ENCODE data around the gene FNBP1.
A peak's percentile ranks its signal among the peaks of the same experiment; 100 is the strongest.

FNBP1 gene

DNA sequence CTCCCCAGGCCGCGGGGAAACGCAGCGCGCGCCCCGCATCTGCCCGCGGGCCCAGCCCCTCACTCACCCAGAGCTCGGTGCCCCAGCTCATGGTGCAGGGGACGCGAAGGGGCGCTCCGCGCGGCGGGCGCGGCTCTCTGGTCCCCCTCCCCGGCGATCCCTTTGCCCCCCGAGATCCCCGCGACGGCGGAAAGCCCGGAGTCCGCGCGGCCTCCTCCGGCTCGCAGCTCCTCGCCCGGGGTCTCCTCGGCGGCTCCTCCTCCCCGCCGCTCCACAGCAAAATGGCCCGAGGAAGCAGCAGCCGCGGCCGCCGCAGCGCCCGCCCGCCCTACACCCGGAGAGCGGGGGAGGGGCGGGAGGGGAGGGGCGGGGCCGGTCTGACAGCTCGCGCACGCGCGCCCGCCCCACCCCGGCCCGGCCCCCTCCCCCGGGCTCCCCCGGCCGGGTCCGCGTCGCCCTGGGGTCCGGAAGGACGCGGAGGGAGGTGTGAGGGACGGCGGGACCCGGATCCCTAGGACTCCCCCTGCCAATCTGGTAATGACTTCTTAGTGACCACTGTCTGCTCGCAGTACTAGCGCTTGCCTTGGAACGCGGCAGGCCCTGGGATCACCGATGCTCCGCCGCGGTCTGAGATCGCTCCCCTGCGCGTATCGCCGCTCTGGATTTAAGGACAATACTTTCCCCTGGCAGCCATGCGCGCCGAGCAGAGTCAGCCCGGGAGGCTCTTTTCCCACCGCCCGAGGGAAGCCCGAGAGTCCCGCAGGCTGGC, at the start of gene FNBP1:
Gene FNBP1, minus strand, starts transcription at position 305 of the 769 bp plus-strand sequence. Its CDS starts 214 bp downstream, at position 91.
- DNase-seq: peak; percentile 89

DNA sequence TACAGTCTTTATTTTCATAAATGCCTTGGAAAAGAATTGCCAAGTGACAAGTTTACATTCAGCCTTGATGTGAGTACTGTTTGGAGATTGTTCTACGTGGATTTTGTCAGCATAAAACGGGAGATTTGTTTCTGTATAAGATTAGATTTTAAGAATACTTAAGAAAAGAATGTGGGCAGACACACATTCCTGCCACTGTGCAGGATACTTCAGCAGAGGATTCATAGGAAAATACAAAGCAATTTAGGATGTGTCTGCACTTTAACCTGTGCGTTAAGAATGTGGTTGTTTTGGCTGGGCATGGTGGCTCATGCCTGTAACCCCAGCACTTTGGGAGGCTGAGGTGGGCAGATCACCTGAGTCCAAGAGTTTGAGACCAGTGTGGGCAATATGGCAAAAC, 47.9 kb upstream of the FNBP1 start:
- DNase-seq: no peak

DNA sequence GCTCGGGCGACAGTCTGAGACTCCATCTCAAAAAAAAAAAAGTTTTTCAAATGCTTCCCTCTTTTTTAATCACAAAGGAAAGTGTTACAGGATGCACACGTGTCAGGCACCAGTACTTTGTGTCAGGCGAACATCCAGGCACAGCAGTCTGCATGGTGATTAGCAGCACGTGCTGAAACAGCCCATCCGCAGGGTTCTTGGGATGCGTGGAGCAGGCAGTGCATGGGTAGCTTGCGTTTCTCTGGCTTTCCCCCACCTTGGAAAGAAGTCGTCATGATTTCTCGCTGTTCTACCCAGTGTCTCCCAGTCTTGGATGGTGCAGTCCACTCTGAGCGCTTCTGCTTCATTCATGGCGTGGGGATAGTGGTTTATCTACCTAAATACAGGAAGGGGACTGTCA, 46.2 kb upstream of the FNBP1 start:
- DNase-seq: no peak

- no peak for DNase-seq
Observed at GRCh38 chr9:130088051-130088450, 45.1 kb upstream of the FNBP1 start.

DNA sequence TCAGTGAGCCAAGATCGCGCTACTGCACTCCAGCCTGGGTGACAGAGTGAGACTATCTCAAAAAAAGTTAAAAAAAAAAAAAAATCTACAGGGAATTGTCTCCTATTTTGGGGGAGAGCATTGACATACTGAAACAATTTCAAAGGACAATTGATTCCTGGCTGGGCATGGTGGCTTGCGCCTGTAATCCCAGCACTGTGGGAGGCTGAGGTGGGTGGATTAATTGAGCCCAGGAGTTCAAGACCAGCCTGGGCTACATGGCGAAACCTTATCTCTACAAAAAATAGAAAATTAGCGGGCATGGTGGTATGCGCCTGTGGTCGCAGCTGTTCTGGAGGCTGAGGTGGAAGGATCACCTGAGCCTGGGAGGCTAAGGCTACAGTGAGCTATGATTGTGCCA, 41.3 kb upstream of the FNBP1 start:
- no peak for DNase-seq

GRCh38 chr9:130078547-130078946, 35.6 kb upstream of the FNBP1 start:
- DNase-seq: no peak

GRCh38 chr9:130073373-130073772, 30.4 kb upstream of the FNBP1 start:
- DNase-seq: no peak

GRCh38 chr9:130072515-130073235, 29.7 kb upstream of the FNBP1 start:
- DNase-seq: no peak

- no peak for DNase-seq
Observed at GRCh38 chr9:130069048-130069447, 26.1 kb upstream of the FNBP1 start.

GRCh38 chr9:130064621-130065020, 21.6 kb upstream of the FNBP1 start:
- DNase-seq: no peak

- DNase-seq: no peak
Observed at GRCh38 chr9:130062750-130063149, 19.8 kb upstream of the FNBP1 start.

GRCh38 chr9:130060296-130060695, 17.3 kb upstream of the FNBP1 start:
- DNase-seq: no peak

- DNase-seq: no peak
Observed at GRCh38 chr9:130058887-130059286, 15.9 kb upstream of the FNBP1 start.

DNA sequence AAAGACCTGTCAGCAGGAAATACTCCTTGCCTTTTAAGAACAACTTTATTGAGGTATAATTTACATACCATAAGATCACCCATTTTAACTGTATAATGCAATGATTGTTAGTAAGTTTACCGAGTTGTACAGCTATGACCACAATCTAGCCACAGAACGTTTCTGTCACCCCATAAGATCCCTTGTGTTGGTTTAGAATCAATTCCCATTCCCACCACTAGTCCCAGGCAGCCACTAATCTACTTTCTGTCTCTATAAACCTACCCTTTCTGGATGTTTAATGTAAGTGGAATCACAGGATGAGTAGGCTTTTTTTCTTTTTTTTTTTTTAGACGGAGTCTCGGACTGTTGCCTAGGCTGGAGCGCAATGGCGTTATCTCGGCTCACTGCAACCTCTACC, 15.2 kb upstream of the FNBP1 start:
- DNase-seq: peak; percentile 17

DNA sequence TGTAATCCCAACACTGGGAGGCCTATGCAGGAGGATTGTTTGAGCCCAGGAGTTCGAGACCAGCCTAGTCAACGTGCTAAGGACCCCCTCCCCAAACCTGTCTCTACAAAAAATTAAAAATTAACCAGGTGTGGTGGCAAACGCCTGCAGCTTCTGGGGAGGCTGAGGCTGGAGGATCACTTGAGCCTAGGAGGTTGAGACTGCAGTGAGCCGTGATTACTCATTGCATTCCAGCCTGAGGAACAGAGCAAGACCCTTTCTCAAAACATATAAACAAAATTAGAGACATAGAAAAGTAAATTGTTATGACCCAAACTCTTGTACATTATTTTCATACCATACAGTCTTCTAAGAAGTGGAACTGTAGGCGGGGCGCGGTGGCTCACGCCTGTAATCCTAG, 11.8 kb upstream of the FNBP1 start:
- DNase-seq: no peak

GRCh38 chr9:130054325-130054786, 11.4 kb upstream of the FNBP1 start:
- peak; percentile 22 for DNase-seq

DNA sequence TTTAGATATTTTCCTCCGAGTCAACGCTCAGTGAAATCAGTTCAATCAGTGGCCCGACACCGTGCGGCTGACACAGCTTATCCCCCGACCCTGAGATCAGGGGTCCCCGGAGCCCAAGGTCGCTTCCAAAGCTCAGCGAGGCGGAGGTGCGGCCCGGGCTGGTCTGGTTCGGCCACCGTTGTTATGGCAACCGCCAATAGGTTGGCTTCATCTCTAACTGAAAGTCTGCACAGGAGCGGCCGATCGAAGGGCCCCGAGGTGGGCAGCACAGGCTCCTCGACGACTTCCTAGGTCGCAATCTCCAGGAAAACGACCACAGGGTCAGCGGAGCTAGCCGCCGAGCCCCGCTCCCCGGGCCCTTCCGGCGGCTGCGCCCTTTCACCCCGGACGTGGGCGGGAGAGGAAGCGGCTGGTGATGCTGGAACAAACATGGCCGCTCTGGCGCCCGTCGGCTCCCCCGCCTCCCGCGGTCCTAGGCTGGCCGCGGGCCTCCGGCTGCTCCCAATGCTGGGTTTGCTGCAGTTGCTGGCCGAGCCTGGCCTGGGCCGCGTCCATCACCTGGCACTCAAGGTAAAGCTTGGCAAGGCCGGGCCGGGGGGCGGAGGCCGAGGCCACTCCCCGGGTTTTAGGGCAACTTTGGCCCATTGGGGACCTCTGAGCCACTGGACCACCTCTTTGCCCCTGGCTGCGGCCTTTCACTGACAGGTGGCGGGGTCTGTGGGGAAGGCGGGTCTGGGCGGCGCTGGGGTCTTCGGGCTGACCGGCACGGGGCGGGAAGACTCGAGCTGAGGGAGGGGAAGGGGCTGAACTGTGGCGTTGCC, 10.7 kb upstream of the FNBP1 start, which contains the start of gene GPR107:
Gene GPR107, plus strand, starts transcription at position 403 of the 821 bp plus-strand sequence. Its CDS starts 27 bp downstream, at position 430.
- DNase-seq: peak; percentile 77

DNA sequence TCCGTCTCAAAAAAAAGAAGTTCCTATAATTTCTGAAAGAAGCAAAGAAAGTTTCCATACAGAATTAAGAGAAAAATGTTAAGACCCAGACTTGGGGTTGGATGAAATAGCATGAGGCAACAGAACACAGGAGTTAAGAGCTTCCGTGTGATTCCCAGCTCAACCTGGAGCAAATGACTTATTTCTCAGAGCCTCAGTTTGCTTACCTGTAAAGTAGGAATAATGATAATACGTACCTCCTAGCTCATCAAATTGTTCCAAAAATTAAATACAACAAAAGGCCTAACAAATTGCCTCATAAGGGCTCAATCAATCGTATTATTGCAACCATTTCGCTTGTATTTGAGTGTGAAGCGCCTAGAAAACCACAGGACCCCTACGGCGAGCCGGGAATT, 10.1 kb upstream of the FNBP1 start:
- no peak for DNase-seq

DNA sequence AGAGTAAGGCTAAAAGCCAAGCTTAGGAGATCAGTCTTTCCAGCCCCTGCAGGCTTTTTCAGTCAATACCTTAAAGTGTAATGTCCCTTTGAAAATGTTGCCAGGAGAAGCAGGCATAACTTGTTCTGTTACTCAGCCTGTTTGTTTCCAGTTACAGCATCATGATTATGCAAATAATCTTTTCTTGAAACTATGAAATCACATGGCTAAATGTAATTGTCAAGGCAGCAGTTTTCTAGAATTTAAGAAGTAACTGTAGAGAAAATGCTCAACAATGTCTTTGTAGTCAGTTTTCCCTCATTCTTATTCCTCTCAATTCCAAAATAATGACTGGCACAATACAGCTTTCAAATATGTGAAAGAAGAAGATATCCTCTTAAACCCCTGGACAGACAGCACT, 8.9 kb upstream of the FNBP1 start:
- no peak for DNase-seq

DNA sequence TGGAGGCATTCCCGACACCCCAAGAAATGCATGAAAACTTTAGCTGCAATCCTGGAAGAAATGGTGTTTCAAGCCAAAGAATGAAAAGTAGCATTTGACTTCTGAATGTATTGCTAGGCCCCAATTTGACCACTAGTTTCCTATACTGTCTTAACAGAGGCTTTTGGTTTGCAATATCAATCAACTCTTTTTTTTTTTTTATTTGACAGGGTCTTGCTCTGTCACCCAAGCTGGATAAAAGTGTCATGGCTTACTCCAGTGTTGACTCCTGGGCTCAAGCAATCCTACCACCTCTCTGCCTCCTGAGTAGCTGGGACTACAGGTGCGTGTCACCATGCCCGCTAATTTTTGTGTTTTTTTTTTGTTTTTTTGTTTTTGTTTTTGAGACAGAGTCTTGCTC, 7.5 kb upstream of the FNBP1 start:
- DNase-seq: no peak

DNA sequence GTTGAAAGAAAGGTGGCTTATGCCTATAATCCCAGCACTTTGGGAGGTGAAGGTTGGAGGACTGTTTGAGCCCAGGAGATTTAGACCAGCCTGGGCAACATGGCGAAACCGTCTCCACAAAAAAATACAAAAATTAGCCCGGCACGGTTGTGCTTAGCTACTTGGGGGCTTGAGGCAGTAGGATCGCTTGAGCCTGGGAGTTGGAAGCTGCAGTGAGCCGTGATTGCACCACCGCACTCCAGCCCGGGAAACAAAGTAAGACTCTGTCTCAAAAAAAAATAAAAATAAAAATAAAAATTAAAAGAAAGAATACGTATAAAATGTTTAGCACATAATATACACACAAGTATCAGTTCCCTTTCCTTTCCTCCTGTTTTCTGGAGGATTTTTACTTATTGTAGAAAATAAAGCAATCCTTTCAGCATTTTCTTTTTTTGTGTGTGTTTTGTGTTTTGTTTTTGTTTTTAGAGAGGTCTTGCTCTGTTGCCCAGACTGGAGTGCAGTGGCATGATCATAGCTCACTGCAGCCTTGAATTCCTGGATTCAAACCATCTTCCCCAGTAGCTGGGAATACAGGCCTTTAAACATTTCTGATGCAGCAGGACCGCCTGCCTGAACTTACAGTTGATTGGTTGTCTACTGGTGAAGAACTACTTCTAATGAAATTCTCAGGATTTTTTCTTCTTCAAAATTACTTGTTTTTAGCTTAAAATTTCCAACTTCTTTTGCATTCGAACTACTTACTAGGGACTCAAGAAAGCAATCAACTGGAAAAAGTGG, 6.6 kb upstream of the FNBP1 start:
- DNase-seq: no peak

DNA sequence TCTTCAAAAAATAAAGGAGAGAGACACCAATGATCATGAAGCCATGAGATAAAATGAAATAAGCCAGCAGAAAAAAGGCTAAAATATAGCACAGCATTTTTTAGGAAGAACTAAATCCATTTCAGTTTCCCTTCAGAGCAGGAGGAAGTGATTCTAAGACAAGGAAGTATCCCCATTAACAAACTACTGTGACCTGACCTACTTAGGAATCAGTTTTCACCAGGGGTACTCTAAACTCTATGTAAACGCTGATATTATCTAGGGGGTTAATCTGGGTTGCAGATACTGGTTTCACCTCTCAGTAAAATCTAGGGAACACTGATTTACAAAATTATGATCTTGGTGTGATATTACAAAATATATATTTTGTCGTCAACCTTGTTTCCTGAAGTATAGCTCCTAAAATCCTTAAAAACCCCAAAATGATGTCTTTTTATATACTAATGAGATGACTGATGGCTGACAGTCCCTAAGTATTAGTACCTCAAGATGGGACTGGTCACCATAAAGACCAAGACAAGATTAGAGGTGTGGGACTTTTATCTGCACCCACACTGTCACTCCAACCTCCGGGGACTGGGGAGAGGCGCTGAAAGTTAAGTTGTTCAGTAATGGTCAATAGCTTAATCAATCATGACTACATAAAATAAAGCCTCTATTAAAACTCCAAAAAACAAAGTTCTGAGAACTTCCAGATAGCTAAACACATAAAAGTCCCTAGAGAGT, 2.9 kb upstream of the FNBP1 start:
- no peak for DNase-seq

All from NCI-H82 (cell line).